Nucleus accumbens (tissue), 56 donors: ENCODE measurements around the gene MAPK8IP1.
A peak's percentile ranks its signal among the peaks of the same experiment; 100 is the strongest.
"Not testable (repeated sequence)": the region's sequence is repeated elsewhere in the genome, so short reads cannot be mapped to it uniquely, and the experiment has no call there.

Experiments used
- DNase-seq, 56 donors: peaks; one replicate each; lab custom pipeline; 2025; lab: John Stamatoyannopoulos, UW

MAPK8IP1 gene

DNA sequence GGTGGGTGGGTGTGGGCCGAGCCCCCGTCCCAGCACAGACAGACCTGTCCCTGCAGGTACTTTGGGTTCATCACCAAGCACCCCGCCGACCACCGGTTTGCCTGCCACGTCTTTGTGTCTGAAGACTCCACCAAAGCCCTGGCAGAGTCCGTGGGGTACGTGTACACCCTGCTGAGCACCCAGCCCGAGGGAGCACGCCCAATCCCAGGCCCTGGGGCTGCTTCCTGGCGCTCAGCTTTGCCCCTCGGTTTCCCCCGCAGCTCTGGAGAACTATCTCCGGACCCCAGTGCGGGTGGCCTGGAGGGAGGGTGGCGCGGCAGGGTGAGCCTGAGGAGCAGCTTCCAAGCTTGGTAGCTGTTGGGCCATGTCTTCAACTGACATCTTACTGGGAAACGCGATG, 19.6 kb downstream of the MAPK8IP1 start:
- no peak for DNase-seq

DNA sequence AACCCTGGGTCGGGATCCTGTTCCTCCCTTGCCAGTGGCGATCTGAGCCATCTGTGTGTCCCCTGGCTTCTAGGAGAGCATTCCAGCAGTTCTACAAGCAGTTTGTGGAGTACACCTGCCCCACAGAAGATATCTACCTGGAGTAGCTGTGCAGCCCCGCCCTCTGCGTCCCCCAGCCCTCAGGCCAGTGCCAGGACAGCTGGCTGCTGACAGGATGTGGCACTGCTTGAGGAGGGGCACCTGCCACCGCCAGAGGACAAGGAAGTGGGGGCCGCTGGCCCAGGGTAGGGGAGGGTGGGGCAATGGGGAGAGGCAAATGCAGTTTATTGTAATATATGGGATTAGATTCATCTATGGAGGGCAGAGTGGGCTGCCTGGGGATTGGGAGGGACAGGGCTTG, 20.1 kb downstream of the MAPK8IP1 start:
- DNase-seq = not testable (repeated sequence)

DNA sequence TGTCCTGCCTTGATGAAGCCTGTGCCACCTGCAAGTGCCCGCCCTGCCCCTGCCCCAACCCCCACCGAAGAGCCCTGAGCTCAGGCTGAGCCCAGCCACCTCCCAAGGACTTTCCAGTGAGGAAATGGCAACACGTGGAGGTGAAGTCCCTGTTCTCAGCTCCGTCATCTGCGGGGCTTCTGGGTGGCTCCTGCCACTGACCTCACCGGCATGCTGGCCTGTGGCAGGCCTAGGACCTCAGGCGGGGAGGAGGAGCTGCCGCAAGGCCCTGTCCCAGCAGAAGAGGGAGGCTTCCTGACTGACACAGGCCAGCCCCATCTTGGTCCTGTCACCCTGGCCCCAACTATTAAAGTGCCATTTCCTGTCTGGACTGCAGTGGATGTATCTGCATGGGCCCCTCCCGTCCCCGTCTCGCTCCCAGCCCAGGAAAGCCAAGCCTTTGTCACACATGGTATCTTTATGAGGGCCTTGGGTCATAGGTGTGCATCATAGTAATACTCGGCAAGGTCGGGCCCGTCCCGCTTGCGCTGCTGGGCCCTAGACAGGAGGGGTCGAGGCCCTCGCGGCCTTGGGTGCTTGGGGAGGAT, 20.7 kb downstream of the MAPK8IP1 start:
- no peak for DNase-seq

DNA sequence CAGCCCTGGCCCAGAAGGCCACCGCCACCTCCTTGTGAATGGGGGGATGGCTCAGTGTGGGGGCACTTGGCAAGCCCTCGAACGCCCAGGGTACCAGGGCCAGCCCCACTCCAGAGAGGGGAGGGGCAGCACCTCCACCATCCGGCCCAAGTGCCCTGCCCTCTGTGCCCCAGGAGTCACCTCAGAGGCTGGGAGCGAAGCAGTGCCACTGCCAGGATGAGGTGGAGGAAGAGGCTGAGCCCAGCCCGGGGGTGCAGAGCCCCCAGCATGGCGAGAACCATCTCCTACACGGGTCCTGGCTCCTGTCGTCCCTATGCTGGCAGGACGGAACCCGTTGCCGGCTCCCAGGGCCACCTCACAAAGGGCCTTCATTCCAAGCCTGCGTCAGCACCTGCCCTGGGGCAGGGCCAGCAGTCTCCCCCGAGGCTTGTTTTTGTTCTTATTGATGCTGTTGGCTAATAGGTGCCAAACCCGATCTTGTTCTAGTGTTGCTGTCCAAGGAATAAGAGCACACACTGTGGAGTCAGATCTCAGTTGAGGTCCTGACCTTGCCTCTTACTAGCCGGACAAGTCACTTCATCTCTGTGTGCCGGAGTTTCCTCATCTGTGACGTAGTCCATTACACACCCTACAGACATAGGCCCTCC, 21.6 kb downstream of the MAPK8IP1 start, which contains the start of gene FREY1:
FREY1 (minus strand) TSS at position 307 of the 647 bp plus-strand sequence; CDS start at position 281, 26 bp downstream.
- DNase-seq = peak in 7 of 56 donors; percentile 14 to 44 (median 33)

DNA sequence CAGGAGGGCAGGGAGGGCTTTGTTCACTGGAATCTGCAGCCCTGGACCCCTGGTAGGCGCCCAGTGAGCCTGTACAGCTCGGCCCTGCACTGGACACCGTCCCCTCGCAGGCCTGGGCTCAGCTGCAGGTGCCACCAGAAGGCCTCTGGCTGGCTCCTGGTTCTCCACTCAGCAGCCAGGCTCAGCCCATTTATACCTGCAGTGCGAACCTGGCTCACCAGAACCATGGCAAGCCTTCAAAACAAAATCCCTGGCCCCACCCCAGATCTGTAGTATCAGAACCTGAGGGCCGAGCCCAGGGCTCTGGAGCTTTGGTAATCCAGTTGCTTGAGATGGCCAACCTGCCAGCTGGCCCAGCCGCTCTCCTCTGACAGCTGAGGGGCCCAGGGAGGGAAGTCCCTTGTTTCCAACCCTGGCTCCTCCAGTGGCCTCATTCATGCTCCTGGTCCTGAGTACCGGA, 22.5 kb downstream of the MAPK8IP1 start:
- peak in 16 of 56 donors; percentile 17 to 61 (median 38) for DNase-seq

DNA sequence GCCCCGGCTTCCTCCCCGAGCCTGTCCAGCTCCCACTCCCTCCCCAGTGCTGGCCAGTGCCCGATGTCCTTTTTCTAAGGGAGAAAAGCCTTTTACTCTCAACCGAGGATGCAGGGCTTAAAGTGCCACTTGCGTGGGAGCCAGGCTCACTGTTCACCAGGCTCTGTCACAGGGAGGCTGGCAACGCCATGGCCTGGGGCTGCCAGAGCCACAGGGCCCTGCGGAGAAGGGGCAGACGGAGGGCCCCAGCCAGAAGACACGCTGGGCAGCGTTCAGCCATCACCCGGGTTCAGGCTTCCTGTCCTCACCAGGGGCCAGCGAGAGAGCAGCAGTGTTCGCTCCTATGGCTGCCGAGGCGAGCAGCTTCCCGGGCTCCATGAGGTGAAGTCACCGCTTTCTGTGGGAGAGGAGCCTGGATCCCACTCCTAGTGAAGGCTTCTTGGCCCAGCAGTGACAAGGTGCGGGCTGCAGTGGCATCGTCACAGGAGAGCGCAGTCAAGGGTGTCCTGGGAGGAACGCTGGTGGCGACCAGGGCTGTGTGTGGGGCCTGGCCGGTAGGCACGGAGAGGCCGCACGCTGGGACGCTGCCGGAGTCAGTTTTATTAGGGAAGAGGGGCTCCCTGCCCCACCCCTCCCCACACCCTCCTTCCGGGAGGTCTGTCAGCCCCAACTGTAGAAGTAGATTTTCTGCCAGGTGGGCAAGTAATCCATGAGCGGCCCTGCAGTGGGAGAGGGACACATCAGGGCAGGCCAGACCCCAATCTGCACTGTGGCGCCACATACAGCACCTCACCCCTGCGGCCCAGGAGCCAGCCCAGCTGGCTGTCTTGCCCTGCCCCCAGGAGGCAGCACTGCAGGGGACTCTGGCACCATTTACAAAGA, 24.4 kb downstream of the MAPK8IP1 start:
- peak in 11 of 56 donors; percentile 19 to 59 (median 41) for DNase-seq

DNA sequence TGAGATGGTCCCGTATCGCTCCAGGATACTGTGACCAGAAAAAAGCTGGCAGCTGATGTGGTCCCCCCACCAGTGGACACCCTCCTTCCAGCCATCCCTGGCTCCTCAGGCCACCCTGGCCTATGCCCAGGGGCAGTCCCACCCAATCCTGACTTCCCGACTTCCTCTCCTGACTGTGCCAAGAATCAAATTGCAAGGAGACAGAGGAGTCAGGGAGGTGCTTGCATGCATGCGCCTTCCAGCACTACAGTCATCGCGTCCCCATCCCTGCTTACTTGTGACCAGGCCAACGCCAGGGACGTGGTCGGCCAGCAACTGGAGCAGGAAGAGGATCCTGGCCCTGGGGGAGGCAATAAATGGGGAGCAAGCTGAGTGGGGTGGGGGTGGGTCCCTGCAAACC, 25.2 kb downstream of the MAPK8IP1 start:
- no peak for DNase-seq

DNA sequence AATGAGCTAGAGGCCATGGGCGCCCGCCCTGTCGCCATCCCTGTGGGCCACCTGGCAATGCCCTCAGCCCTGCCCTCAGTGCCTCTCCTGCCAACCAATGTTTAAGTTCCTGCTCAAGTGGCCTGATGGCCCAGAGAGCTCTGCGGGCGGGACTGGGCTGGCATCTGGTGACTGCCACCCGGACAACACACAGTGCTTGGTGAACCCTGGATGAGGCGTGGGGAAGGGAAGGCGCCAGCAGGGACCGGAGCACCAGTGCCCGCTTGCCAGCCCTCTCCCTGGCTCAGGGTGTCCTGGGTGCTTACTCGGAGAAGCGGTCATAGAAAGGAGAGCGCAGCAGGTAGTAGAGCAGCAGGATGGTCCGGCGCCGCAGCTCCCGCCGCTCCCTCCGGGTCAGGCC, 28.1 kb downstream of the MAPK8IP1 start:
- no peak for DNase-seq

DNA sequence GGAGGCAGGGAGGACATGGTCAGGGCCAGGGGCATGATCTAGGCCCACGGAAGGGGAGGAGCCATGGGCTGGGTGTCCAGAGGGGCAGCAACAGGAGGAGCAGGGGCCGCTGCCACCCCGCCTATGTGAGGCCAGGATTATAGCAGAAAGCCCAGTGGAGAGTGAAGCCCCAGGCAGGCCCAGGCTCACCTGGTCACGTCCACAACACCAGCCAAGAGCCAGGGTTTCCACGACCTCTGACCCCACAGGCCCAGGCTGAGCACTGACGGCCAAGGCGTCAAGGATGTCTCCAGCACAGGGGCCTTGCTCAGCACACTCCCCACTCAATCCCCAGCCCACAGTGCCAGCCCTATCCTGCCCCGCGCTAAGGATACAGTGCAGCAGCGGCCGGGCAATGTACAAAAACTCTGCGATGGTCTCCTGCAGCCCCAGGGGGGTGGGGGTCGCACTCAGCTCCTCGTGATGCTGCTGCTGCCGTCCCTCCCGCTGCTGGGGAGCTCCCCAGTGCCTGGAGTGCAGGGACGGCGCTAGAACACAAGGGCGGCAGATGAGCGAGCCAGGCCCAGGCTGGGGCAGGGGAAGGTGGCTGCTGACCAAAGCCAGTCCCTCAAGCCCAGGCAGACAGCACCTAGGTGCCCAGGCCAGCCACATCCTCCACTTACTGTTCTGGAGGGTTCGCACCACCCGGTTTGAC, 28.6 kb downstream of the MAPK8IP1 start:
- DNase-seq = no peak

DNA sequence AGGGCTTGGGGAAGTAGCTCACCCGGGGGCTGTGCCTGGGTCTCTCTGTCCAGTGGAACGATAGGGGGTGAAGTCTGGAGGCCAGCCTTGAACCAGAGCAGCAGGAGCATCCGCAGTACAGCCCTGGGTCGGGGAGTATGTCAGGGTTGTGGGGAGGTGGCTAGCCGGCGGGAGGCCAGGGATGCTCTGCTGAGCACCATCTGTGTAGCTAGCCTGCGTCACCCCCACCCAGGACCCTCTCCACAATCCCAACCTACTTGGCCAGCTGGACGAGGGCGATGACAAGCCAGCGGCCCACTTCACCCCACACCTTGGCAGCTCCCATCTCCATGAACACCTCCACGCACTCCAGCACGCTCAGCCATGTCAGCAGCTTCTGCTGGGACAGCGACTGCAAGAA, 30.0 kb downstream of the MAPK8IP1 start:
- no peak for DNase-seq

DNA sequence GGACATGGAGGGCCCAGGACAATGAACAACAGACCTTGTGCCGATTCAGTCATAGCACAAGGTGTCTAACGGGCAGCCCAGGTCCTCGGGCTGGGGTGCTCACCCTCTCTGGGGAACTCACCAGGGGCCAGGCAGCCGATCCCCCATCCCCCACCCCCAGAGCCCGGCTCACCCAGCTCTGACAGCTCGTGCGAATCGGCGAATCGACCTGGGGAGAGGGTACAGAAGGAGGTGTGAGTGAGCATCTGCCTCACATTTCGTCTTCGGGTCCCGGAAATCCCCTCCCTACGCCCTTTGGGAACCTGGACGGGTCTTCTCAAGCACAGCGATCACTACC, 31.8 kb downstream of the MAPK8IP1 start:
- DNase-seq = no peak

DNA sequence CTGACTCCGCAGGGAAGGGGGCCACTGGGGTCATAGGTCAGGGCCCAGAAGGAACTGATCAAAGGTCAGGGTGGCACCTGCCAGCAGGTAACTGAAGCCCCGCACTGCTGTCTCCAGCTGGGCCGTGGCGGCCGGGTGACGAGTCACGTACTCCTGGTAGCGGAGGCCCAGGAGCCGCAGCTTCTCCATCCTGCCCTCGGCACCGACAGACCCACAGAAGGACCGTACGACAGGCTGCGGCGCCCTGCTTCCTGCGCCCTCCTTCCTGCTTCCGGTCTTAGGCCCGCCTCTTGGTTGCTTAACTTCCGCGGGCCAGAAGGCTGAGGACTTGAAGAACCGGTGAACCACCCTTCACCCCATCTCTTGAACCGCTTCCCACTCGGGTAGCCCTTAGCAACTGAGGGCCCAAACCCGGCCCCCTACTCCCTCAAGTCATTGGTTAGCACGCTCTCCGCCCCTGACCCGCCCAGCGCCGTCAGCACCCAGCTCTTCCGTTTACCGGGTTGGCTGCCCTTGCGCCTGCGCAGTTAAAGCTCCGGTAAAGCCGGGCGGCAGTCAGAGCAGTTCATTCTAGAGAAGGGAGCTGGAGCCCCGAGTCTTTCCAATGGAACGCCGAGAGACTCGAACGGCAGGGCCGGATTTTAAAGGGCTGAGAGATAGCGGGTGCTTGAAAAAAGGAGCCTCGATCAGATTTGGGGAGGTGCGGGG, 32.3 kb downstream of the MAPK8IP1 start, which contains the start of gene PEX16:
PEX16 (minus strand) TSS at position 255 of the 708 bp plus-strand sequence; CDS start at position 189, 66 bp downstream.
- DNase-seq = peak; percentile 59 to 98 (median 94)

DNA sequence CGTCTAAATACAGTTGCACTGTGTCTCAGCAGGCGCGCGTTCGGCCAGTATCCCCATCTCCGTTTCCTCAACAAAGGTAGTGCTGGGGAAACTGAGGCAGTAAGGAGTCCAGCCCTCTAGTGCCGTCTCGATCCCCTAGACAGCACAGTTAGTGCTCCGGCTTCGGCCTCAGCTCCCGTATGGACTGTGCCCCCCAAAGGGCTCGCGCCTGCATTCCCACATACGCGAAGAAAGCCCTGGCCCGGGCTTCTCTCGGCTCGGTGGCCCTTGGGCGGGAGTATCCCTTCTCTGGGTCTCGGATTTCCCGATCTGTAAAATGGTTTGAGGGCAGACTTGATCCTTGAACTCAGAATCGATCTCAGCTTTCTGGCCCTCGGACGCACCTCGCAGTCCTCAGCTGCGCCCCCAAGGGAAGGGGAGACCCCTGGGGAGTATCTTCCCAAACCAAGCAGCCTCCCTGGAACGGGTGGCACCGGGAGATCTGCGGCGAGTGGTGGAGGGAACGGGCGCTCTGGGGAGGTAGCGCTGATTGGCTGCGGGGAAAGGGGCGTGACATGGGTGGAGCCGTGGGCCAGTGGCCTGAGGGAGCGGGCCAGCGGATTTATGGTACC, 33.0 kb downstream of the MAPK8IP1 start:
- peak in 54 of 56 donors; percentile 36 to 86 (median 68) for DNase-seq

DNA sequence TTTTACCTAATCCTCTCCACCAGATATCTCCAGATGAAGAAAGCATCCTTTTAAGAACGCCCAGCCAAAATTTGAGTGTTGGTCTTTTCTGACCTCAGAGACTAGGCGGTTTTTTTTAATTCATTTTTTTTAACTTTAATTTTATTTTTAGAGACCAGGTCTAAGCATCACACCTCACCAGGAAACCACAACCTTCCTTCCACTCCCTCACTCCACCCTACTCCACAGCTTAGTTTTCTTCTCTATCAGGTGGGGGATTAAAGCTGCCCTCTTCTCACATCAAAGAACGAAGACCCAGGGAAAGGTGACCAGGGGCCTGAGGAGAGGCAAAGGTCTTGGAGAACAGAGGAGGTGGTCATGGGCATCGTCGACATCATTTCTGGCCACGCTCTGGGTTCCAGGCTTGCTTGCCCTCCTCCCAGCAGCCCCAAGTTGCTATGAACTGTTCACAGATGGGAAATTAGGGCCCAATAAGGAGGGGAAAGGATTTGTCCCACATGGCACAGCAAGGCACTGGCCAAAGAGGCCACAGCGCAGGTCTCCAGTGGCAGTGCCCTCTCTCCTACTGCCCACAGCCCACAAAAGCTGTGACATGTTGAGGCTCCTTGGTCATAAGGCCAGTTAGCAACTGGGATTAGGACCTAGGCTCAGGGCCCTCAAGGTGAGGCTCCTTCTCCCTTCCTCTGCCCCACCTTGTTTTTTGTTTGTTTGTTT, 33.7 kb downstream of the MAPK8IP1 start:
- no peak for DNase-seq

DNA sequence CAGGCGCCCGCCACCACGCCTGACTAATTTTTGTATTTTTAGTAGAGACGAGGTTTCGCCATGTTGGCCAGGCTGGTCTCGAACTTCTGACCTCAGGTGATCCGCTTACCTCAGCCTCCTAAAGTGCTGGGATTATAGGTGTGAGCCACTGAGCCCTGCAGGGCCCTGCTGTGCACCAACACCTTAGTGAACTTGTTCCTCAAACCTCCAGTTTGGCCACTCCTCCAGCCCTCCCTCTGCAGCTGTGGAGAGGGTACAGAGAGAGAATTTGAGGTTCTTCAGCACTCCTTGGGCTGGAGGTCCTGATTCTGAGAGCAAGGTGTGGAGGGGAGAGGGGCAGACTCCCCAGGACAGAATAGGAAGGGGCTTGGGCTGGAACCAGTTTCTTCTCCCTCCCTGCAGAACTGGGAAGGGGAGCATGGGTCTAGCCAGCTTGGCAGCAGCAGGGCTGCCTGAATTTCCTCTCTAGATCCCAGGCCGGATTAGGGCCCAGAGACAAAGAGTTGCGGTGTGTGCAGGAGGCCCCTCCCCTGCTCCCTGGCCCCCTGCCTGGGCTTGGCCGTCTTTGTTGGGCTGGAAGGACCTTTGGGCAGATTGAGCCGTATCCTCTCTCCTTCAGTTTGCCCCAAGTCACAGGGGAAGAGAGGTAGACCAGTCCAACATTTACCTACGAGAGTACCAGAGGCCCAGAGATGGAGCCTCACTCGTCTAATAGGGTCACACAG, 34.5 kb downstream of the MAPK8IP1 start:
- peak in 1 of 56 donors; percentile 26 for DNase-seq

DNA sequence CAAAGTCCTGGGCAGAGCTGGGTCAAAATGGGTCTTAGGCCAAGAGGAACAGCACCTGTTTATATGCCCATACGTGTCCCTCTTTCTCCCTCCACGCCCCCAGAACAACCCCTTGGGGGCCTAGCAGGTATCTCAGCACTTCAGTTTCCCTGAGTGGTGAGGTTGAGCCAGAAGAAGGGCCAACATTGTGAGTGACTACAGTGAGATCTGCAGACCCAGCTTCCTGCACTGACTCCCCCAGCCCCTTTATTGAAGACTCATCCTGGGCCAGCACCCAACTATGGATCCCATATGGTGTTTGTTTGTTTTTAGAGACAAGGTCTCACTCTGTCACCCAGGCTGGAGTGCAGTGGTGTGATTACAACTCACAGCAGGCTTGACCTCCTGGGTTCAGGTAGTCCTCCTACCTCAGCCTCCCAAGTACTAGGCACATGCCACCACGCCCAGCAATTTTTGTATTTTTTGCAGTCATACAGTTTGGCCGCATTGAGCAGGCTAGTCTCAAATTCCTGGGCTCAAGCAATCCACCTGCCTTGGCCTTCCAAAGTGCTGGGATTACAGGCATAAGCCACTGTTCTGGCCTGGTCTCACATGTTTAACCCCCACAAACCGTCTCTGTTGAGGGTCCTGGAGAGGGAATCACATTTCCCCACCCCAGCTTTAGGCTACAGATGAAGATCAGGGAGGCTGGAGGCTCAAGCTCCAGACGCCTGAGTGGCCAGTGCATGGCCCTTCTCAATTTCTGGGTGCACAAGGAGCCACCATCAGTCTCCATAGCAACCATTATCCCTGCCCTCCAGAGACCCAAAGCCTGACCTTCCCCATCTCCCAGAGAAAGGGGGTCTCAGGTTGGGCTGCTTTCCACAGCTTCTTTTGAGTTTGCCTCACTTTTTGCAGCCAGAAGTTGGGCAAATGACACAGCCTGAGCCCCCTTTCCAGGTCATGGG, 35.4 kb downstream of the MAPK8IP1 start:
- DNase-seq = no peak
